PC-3 (cell line): Measurements from ENCODE around the gene PPP2R1B. TPM values are rescaled to one million over a fixed set of nuclear protein-coding genes. Genes with fewer than 3 reads are reported as not detected.

Experiments
- ATAC-seq: fragments of 200-7000 bp; cut with Tn5 transposase; 2 replicates; pipeline ENCODE4 v1.9.1; 2020; ENCODE audit warnings: mild to moderate bottlenecking, moderate library complexity
- BruUV-seq: library from RNA; stranded (reverse); fragments of 400-500 nt; replicated peaks from 2 replicates; lab custom pipeline; 2021; lab: Mats Ljungman, UMichigan
- CTCF ChIA-PET: fragments of 300-600 bp; sonication (Branson Sonifier 250); formaldehyde crosslinking; loops from one replicate; lab custom pipeline; 2022; ENCODE audit warnings: antibody characterized with exemption; lab: Charles Lee
- POLR2A ChIA-PET: fragments of 300-600 bp; sonication (Branson Sonifier 250); formaldehyde crosslinking; loops from one replicate; lab custom pipeline; 2022; ENCODE audit warnings: antibody characterized with exemption; ENCODE audit not compliant: unreplicated experiment; lab: Charles Lee
- DNase-seq: peaks from one replicate; pipeline ENCODE4 v3.0.0-alpha.2; 2015
- H2AFZ ChIP-seq: fragments of 300-600 bp; sonication (generic); 2 replicates; pipeline ENCODE4 v1.6.0; 2016; ENCODE audit warnings: antibody characterized with exemption, low read length
- H3F3A ChIP-seq: fragments of 300-600 bp; sonication (generic); one replicate; pipeline ENCODE4 v1.6.0; 2017; ENCODE audit warnings: antibody characterized with exemption, low read length, control low read depth, mild to moderate bottlenecking; ENCODE audit not compliant: unreplicated experiment
- H3K27ac ChIP-seq: fragments of 300-600 bp; sonication (generic); 2 replicates; pipeline ENCODE4 v1.5.1; 2016; ENCODE audit warnings: mild to moderate bottlenecking, low read length
- H3K27me3 ChIP-seq: fragments of 300-600 bp; sonication (generic); 2 replicates; pipeline ENCODE4 v1.6.1; 2016; ENCODE audit warnings: low read length, mixed read lengths
- H3K36me3 ChIP-seq: fragments of 300-600 bp; sonication (generic); 2 replicates; pipeline ENCODE4 v1.6.1; 2016; ENCODE audit warnings: low read depth, mixed run types, low read length, mixed read lengths
- H3K4me1 ChIP-seq: fragments of 300-600 bp; sonication (generic); 2 replicates; pipeline ENCODE4 v1.5.1; 2016; ENCODE audit warnings: low read length; ENCODE audit not compliant: insufficient read depth
- H3K4me2 ChIP-seq: fragments of 300-600 bp; sonication (generic); 2 replicates; pipeline ENCODE4 v1.6.0; 2016; ENCODE audit warnings: low read length
- H3K4me3 ChIP-seq: fragments of 300-600 bp; sonication (generic); 2 replicates; pipeline ENCODE4 v1.5.1; 2016; ENCODE audit warnings: mild to moderate bottlenecking, low read length, mixed read lengths
- H3K79me2 ChIP-seq: fragments of 300-600 bp; sonication (generic); 2 replicates; pipeline ENCODE4 v1.6.1; 2017; ENCODE audit warnings: low read length, mixed read lengths
- H3K9ac ChIP-seq: fragments of 300-600 bp; sonication (generic); 2 replicates; pipeline ENCODE4 v1.6.0; 2016; ENCODE audit warnings: mild to moderate bottlenecking, low read length
- H3K9me2 ChIP-seq: fragments of 300-600 bp; sonication (generic); replicated peaks from 2 replicates; pipeline ENCODE4 v1.6.1; 2016; ENCODE audit warnings: mixed run types, low read length, mixed read lengths
- H3K9me3 ChIP-seq: fragments of 300-600 bp; sonication (generic); 2 replicates; pipeline ENCODE4 v1.6.1; 2016; ENCODE audit warnings: low read length, mixed read lengths
- H4K20me1 ChIP-seq: fragments of 300-600 bp; sonication (generic); 2 replicates; pipeline ENCODE4 v1.6.1; 2016; ENCODE audit warnings: low read length, mixed read lengths
- EZH2 ChIP-seq: fragments of 300-600 bp; sonication (generic); IDR thresholded peaks from one replicate; pipeline ENCODE4 v1.6.1; 2017; ENCODE audit warnings: antibody characterized with exemption, mild to moderate bottlenecking, low read length; ENCODE audit not compliant: unreplicated experiment
- EZH2phosphoT487 ChIP-seq: fragments of 300-600 bp; sonication (generic); IDR thresholded peaks from 2 replicates; pipeline ENCODE4 v1.6.1; 2018; ENCODE audit warnings: mild to moderate bottlenecking, antibody characterized with exemption, low read length, borderline replicate concordance
- intact Hi-C: fragments of 100-400 bp; cut with micrococcal nuclease; formaldehyde crosslinking; loops from 2 replicates; pipeline ENCODE4 v1.9.0; 2023
- total RNA-seq: library from RNA; depleted of rRNA; stranded (reverse); fragments of >200 nt; gene quantifications from 2 replicates; pipeline ENCODE4 v1.2.3, GENCODE V29; 2014
- TF ChIP-seq, protein P1 (sequence below): fragments of 300-600 bp; sonication (generic); conservative IDR thresholded peaks from 2 replicates; pipeline ENCODE4 v1.5.1; 2017; ENCODE audit warnings: antibody characterized with exemption, low read depth, mild to moderate bottlenecking, low read length

PPP2R1B gene
- total RNA-seq, 1 experiment from 2014 or later: 41.5 TPM

DNA sequence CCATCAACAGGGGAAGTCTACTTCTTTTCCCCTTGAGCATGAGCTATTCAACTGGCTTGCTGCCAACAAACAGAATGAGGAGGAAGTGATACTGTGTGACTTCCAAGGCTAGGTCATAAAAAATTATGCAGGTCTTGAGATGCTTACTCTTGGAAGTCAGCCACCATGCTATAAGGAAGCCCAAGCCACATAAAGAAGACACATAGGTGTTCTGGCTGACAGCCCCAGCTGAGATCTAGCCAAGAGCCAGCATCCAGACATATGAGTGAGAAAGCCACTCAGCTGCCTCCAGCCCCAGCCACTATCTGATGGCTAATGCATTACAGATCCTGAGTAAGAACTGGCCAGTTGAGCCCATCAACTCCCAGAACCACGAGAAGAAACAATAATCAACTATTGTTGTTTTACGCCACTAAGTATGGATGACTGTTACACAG is 31.0 kb upstream of the PPP2R1B start:
- 0 out of 2 replicates have a peak, but pooled peaks cover 8% of the 10 kb centered on the region for H3K36me3 ChIP-seq
- no peaks in the 10 kb centered on the region for H4K20me1 ChIP-seq
- no peaks in the 10 kb centered on the region for H3K79me2 ChIP-seq
- no peak overlapping the region for H3K9ac ChIP-seq
- peaks cover 4% of the 10 kb centered on the region for H3K4me1 ChIP-seq
- H3K4me2 ChIP-seq: no peak overlapping the region
- no peaks in the 10 kb centered on the region for H3K9me2 ChIP-seq
- peak; percentile 76 for ATAC-seq
- intact Hi-C loops: no loop called here
- H3K9me3 ChIP-seq: no peaks in the 10 kb centered on the region
- H3K27ac ChIP-seq: peak overlapping the region; percentile 20
- H3K27me3 ChIP-seq: no peaks in the 10 kb centered on the region
- peaks cover 6% of the 10 kb centered on the region for H3F3A ChIP-seq
- ChIA-PET CTCF (interaction anchor here (0.6 kb wide), 1 partner anchor 9 kb away, joined by 4 read pairs; no protein-coding TSS in a partner anchor), POLR2A (no interaction called here)
- no TSS peak for BruUV-seq
- TF ChIP-seq, protein P1, sequence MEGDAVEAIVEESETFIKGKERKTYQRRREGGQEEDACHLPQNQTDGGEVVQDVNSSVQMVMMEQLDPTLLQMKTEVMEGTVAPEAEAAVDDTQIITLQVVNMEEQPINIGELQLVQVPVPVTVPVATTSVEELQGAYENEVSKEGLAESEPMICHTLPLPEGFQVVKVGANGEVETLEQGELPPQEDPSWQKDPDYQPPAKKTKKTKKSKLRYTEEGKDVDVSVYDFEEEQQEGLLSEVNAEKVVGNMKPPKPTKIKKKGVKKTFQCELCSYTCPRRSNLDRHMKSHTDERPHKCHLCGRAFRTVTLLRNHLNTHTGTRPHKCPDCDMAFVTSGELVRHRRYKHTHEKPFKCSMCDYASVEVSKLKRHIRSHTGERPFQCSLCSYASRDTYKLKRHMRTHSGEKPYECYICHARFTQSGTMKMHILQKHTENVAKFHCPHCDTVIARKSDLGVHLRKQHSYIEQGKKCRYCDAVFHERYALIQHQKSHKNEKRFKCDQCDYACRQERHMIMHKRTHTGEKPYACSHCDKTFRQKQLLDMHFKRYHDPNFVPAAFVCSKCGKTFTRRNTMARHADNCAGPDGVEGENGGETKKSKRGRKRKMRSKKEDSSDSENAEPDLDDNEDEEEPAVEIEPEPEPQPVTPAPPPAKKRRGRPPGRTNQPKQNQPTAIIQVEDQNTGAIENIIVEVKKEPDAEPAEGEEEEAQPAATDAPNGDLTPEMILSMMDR: no peak
- TF ChIP-seq EZH2 (no peak), EZH2phosphoT487 (no peak)
- H3K4me3 ChIP-seq: no peak overlapping the region
- no peak overlapping the region for H2AFZ ChIP-seq
- DNase-seq: peak; percentile 88

DNA sequence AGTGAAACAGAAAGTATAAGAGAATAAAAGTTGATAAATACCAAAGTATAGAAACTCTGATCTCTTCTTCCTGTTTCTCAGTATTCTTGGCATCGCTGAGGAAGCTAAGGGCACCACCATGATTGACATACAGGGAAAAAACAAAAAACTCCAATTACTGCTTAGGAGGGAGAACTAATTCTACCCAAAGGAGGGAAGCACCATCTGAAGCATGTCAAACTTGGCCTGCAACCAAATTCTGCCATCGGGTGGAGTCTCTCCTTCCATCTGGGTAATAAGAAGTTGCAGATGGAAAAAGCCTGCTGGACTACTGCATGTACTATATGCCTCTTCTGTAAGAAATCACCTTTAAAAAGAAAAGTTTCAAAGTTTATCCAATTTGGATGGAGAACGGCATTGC is 30.5 kb upstream of the PPP2R1B start:
- POLR2A ChIA-PET: no interaction called here
- Histone ChIP-seq H3K27me3 (no peaks in the 10 kb centered on the region), H3K4me1 (peaks cover 4% of the 10 kb centered on the region), H3K4me2 (no peak overlapping the region), H3K9me3 (no peaks in the 10 kb centered on the region), H3K27ac (no peak overlapping the region), H4K20me1 (no peaks in the 10 kb centered on the region), H3K9ac (no peak overlapping the region), H3F3A (peaks cover 6% of the 10 kb centered on the region), H3K9me2 (no peaks in the 10 kb centered on the region), H3K4me3 (no peak overlapping the region), H3K36me3 (0 out of 2 replicates have a peak, but pooled peaks cover 10% of the 10 kb centered on the region), H2AFZ (no peak overlapping the region), H3K79me2 (no peaks in the 10 kb centered on the region)
- intact Hi-C loops: no loop called here
- CTCF ChIA-PET: no interaction called here
- BruUV-seq: no TSS peak
- TF ChIP-seq, protein P1: no peak
- TF ChIP-seq EZH2phosphoT487: no peak
- TF ChIP-seq EZH2: no peak
- DNase-seq: no peak
- ATAC-seq: no peak

DNA sequence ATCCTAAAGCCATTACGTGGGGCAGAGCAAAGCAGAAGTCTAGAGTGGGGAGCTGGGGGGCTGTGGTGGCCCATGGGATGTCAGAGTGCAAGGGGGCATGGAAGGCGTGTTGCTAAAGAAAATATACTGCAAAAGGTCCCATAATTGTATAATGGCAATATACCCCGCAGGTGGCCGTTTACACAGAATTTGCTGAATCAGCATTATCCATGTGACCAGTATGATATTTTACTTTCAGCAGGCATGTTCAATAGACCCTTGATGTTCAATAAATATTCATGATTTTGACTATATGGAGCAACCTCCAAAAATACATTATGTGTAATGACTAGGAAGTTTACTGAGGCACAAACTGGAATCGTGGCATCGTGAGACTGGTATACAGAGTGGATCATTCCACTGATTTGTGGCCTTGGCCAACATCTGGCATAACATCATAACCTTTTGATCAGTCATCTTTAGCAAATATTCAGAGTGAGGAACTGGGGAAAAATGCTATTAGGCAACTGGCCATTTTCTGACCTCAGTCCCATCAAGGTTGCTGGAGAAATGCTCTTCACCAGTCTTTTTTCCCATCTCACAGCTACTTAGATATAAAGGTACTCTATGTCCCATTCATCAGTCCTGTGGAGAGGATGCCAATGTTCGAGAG is 29.3 kb upstream of the PPP2R1B start:
- H3K36me3 ChIP-seq: 0 out of 2 replicates have a peak, but pooled peaks cover 10% of the 10 kb centered on the region
- no peaks in the 10 kb centered on the region for H3K79me2 ChIP-seq
- no peak overlapping the region for H3K4me3 ChIP-seq
- DNase-seq (no peak), ATAC-seq (no peak)
- peaks cover 6% of the 10 kb centered on the region for H3F3A ChIP-seq
- H4K20me1 ChIP-seq: no peaks in the 10 kb centered on the region
- H3K9me2 ChIP-seq: no peaks in the 10 kb centered on the region
- H3K27ac ChIP-seq: no peak overlapping the region
- ChIA-PET CTCF (no interaction called here), POLR2A (no interaction called here)
- H3K4me2 ChIP-seq: no peak overlapping the region
- intact Hi-C loops: no loop called here
- peaks cover 4% of the 10 kb centered on the region for H3K4me1 ChIP-seq
- no TSS peak for BruUV-seq
- no peak overlapping the region for H3K9ac ChIP-seq
- TF ChIP-seq, protein P1: no peak
- no peak for TF ChIP-seq EZH2
- TF ChIP-seq EZH2phosphoT487: no peak
- H2AFZ ChIP-seq: no peak overlapping the region
- H3K9me3 ChIP-seq: no peaks in the 10 kb centered on the region
- H3K27me3 ChIP-seq: no peaks in the 10 kb centered on the region
